HL-60/S4 (cell line): Measurements from ENCODE around the gene BRF1.

Experiments
- in situ Hi-C: fragments of 300-500 bp; cut with MboI; formaldehyde crosslinking; loops from 2 replicates; pipeline ENCODE4 v1.14.3; 2022; ENCODE audit warnings: low sequenced_read_pairs

Gene BRF1

DNA sequence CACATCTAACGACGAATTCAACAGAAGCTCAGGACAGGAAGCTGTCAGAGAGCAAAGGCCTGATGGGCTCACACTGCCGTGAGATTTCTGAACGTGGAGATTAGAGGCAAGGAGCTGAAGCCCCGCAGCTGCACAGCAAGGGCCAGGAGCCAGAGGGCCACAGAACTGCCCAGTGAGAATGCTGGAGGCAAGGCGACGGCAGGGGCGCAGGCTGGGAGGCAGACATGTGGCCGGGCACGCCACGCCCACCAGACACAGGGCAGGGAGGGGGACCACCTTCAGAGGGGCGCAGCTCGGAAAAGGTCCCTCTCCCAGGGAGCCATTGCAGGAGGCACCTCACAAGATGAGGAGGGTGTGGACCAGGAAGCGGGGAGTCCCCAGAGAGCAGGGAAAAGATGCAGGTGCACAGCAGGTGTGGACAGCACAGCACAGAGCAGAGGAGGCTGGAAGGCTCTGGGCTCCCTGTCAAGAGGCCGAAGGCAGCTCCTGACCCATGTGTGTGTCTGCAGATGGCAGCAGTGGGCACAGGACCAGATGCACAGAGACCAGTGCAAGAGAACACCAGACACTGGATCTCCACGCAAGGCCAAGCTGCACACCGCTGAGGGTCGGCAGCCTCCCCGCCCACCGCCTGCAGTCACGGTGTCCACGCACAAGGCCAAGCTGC lies 29.4 kb downstream of the BRF1 start:
- in situ Hi-C loops = no loop called here

DNA sequence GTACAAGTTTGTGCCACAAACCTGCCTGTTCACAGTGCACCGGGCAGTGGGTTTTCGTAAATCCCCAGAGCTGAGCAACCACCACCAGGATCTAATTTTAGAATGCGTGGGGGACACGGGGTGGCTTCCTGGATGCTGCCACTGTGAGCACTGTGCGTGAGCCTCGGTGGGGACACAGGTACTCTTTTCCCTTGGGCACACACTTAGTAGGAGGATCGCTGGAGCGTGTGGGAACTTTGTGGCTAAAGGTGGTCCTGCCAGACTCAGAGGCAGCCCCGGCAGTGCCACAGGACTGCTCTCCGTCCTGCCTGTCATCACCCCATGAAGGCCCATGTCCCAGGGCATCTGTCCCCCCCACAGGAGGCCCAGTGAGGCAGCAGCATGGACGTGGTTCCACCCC lies 31.4 kb downstream of the BRF1 start:
- in situ Hi-C loops = no loop called here

DNA sequence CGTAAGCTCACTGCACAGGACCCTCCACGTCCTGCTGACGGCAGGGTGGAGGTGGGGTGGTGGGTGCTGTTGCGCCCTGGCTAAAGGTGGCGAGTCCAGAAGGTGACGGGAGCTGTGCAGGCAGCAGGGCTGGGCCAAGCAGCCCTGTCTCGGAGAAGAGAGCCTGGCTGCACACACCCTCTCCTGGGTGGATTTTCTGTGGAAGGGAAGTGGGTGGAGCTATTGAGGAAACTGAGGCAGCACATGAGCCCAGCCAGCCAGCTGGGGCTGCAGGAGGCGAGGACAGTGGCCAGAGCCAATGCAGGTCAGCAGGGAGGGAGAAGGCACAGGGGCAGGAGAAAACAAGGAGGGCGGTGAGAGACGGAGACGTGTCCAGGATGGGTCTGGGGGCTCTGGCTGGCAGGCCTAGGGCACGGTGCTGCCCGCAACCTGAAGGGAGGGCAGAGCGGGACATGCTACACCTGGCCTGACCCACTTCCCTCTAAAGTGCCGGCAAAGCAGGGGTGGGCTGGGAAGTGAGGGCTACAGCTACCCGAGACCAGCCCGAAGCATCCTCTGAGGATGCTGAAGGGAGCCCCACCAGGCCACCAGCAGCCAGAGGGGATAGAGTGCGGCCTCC lies 32.0 kb downstream of the BRF1 start:
- in situ Hi-C loops = no loop called here

DNA sequence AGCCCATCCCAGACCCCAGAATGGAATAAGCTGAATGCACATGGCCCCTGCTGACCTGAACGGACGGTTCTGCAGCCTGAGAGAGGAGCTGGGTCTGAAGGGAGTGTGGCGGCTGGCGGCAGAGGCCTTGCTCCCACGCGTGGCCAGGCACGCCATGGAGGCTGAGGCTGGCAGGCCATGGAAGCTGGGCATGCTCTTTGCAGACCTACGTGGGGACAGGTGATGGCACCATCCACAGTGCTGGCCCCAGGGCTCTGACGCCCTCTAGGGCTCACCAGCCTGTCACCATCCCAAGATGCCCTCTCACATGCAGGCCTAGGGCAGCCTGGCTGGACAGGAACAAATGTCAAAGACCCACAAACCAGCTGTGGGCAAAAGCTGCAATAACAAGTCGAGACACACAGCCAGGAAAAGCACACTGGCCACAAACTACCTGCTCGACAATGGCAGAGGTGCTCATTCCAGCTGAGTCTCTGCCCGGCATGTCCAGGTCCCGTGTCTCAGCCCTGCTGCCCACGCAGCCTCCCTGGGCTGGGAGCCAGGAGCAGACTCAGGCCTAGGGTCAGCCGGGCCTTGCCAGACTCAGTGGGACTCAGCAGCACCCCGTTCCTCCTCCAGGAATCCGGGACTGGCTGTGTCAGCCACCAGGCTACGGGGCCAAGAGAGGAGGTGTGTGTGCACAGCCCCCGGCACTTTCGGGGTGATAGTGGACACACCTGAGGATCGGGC lies 32.8 kb downstream of the BRF1 start:
- in situ Hi-C loops = no loop called here

DNA sequence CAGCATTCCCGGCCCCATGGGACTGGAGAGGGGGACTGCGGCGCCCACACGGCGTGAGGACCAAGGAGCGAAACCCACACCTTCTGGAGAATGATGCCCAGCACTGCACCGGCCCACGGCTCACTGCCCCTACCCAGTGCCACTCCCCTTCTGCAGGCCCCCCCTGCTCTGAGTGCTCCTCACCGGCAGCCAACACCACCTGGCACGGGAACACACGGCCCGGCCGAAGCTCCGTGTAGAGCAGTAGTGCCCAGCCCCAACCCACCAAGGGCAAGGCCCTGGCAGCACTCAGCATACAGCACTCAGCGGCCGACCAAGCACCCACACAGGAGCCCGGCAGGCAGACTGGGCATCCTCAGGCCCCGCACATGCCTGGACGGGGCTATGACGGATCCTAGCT lies 39.0 kb downstream of the BRF1 start:
- in situ Hi-C loops = no loop called here

DNA sequence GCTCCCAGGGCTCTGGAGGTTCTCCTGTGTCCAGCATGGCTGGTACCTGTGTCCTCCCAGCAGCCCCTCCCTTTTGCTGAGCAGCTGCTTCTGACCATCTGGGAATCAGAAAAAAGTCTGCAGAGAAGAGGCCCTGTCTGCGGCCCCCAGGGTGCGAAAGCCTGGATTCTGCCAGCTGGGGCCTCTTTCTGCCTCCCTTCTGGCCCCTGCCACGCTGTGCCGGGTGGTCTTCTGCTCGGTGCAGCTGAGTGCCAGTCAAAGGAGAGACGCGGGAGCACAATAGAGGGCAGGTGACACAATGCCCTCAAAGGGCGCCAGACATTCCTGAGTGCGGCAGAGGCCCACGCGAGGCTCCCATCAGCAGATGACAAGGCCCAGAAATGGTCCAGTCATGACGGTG lies 39.8 kb downstream of the BRF1 start:
- in situ Hi-C loops = no loop called here

DNA sequence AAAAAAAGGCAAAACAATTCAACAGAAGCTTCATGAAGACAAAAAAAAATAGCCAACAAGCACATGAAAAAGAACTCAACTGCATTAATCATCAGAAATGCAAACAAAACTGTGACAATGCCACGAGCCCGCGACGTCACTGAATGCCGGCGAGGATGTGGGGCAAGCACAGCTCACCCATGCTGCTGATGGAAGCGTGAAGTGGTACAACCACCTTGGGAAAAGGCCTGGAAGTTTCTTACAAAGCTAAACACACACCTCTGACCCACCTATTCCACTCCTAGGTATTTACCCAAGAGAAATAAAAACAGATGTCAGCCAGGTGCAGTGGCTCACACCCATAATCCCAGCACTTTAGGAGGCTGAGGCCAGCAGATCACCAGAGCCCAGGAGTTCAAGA lies 42.0 kb downstream of the BRF1 start:
- in situ Hi-C loops = no loop called here

DNA sequence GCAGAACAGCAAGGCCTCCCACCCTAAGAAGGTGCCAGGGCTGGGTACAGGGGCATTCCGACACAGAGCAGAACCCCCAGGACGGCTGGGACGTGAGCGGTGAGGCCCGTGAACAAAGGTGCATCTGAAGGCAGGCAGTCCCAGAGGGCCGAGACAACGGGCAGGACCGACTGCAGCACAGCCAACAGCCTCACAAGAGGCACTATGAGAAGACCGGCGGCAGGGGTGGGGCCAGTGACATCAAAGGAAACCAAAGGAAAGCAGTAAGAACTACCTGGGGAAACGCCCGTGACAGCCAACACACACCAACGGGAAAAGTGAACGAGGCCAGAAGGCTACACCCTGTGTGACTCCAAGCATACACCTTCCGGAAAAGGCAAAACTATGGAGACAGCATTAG lies 43.3 kb downstream of the BRF1 start:
- in situ Hi-C loops = no loop called here

DNA sequence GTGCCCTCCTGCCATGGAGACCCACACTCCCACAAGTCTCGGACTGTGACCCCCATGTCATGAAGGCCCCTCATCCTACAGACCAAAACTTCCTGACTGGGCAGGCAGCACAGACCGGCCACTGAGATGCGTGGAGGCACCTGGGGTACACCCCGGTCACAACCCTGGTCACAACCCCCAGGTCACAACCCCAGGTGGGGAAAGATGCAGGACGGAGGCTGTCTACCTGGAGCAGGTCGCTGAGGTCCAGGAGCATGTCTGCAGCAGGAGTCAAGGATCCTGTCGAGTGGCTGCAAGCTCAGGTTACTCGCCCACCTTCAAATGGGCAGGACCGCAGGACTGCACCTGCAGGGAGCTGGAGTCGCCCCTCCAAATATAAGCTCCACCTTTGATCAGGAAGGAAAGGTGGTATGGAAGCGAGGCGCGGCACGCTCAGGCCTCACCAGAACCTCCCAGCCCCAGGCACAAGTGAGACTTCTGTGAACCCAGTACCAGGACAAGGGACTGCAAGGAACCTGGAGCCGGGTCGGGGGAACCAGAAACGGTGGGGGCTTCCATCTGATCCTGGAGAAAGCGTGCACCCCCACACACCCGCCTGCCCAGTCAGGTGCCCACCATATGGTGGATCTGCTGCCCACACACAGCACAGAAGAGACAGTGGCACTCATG lies 44.4 kb downstream of the BRF1 start:
- in situ Hi-C loops = no loop called here

DNA sequence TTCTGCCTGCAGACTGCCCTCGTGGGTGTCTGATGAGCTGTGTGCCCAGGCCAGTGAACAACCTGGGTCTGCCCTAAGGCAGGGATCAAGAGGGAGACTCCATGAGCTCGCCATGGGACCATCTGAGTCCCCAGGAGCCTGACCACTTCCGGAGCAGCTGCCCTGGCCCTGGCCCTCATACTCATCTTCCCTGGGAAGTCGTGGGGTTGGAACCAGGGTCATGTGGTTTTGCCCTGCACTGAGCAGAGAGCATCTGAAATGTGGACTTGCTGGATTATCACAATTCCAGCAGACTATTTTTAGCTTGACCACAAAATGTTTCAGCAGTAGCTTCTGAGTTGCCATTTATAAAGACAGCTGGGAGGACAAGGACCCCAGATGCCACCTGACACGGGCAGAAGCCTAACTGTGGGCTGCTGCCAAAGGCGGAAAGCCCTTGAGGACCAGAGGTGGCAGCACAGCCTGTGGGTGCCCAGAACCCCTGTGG lies 45.7 kb downstream of the BRF1 start:
- in situ Hi-C loops = no loop called here

DNA sequence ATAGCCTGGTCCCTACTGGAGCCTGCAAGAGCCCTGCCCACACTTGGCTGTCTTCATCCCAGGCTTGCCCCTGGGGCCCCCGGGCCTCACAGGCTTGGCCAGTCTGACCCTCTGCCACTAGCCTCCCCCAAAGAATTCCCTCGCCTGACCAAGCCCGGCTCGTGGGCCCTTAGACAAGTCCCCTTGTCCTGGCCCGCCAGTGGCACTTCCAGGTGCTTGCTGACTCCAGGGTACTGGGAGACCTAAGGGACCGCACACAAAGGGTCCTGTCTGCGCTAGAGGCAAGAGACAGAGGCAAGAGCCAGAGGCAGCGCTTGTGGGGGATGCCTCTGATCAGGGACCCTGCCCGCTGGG lies 47.5 kb downstream of the BRF1 start:
- in situ Hi-C loops = no loop called here

DNA sequence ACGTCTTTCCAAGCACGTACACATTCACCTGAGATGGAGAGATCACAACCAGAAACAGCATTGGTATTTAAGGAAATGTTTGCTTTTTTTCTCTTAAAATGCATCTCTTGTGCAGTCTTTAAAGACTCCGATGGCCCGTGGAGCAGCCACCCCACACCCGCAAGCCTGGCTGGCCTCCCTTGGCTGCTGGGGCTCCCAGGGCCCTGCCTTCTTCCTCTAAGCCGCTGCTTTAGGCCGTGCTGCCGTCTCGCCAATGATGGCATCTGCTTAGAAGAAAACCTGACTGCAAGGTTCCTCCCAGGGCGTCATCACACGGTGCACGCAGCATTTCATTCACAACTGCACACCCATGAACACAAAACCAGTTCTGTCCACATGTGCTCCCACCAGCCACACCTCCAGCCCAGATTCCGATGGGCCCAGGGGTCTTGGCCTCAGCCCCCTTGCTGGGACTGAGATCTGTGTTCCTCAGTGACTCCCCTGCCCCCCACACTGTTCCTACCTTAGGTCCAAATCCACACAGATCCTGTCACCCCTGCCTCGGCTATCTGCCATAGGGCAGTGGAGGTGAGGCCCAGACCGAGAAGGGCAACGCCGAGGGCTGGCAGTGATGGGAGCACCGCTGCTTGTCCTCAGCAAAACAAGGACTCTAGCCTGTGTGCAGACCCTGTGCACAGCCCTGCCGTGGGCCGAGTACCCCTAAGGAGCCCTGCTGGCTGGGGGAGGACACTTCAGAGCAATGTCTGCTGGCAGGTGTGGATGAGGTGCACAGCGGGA lies 48.1 kb downstream of the BRF1 start:
- in situ Hi-C loops = no loop called here

DNA sequence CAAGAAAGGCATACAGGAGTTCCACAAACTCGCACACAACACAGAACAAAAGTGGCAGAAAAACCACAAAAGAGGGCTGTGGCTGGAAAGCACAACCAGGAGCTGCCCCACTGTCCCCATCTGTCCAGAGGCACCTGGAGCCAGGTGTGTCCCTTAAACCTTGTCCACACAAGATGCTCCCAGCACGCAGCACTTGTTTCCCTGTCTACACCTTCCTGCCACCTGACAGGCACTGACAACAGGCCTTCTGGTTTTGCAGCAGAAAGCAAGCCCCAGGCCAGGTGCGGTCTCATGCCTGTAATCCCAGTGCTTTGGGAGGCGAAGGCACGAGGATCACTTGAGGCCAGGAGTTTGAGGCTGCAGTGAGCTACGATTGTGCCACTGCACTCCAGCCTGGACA lies 48.9 kb downstream of the BRF1 start:
- in situ Hi-C loops = no loop called here

DNA sequence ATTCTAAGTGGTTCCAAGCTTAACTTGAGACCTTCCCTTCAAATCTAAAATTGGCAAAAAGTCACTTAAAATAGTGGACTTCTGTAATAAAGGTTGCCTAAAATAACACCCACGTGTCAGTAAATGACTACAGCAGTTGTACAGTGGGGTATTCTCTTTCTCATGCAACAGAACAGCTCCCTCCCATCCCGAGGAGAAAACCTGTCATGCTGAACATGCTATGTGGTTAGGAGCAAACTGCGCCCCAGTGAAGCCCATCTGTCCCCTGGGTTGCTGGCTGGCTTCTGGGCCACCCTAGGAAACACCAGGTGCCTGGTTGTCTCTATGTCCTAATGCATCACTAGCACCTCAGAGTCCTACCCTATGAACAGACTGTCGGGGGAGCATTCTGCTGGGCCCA lies 49.8 kb downstream of the BRF1 start:
- in situ Hi-C loops = no loop called here

DNA sequence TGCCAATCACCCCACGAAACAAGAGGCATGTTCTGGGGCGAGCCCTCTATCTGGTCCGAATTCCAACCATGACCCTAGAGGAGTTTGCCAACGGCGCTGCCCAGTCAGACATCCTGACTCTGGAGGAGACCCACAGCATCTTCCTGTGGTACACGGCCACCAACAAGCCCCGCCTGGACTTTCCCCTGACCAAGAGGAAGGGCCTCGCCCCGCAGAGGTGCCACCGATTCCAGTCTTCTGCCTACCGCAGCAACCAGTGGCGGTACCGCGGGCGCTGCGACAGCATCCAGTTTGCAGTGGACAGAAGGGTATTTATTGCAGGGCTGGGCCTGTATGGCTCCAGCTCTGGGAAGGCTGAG lies 50.8 kb downstream of the BRF1 start:
- in situ Hi-C loops = no loop called here

DNA sequence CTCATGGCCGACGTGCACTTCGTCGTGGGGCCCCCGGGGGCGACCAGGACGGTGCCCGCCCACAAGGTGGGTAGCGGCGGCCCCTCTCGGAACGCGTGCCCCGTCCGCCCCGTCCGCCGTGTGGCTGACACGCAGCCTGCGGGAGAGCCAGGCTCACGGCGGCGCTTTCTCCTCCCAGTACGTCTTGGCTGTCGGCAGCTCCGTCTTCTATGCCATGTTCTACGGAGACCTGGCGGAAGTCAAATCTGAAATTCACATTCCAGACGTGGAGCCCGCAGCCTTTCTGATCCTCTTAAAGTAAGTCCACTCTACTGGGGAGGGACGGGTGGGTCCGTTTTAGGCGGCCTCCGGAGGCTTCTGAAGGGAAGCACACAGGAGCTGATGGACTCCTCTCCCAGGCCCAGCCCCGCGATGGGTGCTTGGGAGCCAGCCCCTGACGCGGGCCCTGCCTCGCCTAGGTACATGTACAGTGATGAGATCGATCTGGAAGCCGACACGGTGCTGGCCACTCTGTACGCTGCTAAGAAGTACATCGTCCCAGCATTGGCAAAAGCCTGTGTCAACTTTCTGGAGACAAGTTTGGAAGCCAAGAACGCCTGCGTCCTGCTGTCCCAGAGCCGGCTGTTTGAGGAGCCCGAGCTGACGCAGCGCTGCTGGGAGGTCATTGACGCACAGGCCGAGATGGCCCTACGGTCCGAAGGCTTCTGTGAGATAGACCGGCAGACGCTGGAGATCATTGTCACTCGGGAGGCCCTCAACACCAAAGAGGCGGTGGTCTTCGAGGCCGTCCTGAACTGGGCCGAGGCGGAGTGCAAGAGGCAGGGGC lies 51.4 kb downstream of the BRF1 start:
- in situ Hi-C loops = no loop called here

DNA sequence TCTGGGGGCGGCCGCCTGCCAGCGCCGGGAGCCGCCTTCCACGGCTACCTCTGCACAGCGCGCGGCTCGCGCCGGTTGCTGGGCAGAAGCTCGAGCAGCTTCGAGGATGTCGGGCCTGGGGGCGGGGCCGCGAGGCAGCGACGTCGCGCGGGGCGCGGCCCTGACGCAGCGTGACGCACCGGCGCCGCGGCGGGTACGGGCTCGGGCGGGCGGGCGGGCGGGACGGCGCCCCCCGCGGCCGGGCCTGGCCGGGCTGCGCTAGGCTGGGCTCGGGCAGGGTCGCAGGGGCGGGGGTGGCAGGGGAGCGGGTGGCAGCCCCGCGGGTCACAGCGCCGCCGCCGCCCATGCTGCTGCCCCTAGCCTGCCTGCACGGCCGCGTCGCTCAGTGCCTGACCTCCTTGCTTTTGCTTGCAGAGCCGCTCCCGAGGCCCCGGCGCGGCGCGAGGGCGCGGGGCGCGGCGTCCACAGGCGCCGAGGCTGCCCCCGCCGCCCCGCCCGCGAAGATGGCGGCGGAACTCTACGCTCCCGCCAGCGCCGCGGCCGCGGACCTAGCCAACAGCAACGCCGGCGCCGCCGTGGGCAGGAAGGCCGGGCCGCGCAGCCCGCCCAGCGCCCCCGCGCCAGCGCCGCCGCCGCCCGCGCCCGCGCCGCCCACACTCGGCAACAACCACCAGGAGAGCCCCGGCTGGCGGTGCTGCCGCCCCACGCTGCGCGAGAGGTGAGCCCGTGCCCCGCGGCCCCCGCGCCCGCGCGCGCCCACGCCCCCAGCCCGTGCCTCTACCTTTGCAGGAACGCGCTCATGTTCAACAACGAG lies 52.2 kb downstream of the BRF1 start, which contains the start of gene BTBD6:
Gene BTBD6 (plus strand): TSS at position 166 of the 814 bp plus-strand sequence. CDS start 179 bp downstream, at position 345.
- in situ Hi-C loops = no loop called here

DNA sequence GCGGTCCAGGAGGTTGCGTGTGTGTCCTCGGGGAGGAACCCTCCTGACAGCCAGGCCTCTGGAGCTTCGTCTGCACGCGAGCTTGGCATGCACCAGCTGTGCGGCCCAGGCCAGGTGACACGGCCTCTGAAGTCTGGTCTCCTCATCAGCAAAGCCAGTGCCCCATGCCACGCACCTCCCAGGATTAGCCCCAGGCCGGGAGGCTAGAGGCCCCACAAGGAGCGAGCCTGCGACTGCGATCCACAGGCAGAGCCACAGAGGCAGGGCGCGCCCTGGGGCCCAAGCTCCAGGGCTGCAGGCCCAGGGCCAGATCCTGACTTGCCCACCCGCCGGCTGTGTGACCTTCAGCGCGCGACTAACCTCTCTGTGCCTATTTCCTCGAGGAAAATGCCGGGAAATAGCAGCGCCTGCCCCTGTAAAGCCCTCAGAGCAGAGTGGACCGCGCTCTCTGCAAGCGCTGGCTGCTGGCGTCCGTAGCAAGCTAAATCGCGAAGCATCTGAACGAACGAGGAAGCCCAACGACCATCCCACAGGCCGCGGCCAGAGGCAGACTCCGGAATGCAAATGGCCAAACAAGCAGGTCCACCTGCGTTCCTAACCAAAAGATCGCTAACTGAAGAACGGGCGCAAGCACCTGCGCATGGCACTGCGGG lies 53.0 kb downstream of the BRF1 start:
- in situ Hi-C loops = no loop called here

DNA sequence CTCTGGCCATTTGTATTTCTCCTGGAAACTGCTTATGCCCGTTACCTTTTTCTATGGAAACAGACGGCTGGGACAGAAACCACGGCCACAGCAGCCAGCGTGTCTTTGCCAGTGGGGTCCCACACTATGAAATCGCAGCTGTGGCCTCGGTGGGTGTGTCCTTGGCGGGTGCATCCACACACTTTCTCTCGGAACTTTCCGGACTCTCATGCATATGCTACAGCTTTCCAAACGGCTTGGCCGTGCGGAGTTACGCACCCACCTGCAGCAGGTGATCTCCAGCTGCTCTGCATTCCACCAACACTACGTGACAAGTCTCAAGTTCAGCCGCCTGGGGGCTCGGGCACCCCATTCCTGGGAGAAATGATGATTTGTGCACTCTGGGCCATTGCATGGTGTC lies 53.8 kb downstream of the BRF1 start:
- in situ Hi-C loops = no loop called here
